Measurements from ENCODE around the gene SLC30A1.
"Not testable (repeated sequence)": the region's sequence is repeated elsewhere in the genome, so short reads cannot be mapped to it uniquely, and the experiment has no call there.

Gene SLC30A1

DNA sequence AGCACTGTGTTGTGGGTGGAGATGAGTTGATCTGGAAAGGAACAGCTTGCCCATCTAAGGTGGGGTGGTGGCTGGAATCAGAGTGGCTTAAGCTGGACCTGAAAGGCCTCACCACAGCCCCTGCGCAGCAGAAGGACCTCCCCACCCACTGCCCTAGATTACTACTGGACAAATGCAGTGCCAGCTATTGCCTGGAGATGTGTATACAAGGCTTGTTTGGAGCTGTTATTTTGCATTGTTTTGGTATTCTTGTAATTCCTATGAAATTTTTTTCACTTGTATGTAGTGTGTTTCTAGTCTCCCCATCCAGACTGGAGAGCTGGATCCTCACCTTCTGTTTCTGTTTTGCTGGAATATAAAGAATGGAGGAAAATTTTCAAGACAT is 1.3 kb upstream of the SLC30A1 start:
- no peak for DNase-seq

DNA sequence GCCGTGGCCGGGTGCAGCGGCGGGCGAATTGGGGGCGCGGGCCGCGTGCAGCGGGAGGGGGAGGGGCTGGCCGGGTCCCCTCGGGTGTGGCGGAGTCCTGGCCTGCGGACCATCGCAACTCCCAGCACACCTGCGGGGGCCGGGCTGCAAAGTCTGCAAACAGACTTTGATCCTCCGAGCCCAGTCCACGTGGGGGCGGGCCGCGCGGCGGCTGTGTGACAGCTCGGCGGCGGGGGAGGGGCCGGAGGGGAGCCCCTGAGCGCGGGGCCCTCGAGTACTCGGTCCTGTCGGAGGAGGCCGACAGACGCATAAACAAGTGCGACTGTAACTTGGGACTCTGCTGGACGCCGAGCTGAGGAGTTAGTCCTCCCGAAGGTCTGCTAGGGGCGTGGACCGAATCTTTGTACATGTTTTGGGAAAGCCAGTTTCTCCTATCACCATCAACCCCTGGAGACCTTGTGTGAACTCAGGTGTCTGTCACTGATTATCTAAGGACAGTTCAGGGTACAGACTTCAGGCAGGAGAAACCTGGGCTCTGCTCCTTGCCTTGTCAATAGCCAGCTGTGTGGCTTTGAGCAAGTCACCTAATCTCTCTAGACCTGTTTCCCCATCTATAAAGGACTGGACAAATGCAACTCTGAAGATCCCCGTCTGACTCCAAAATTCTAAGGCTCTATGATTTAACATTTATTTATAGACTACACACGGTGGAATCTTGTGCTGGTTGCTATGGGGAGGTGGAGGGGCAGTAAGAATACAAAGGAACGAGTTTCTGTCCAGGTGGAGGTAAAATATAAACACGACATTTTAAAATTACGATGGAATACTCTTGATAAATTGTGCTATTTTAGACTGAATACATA is 710 bp upstream of the SLC30A1 start:
- DNase-seq = peak; percentile 84 to 86

DNA sequence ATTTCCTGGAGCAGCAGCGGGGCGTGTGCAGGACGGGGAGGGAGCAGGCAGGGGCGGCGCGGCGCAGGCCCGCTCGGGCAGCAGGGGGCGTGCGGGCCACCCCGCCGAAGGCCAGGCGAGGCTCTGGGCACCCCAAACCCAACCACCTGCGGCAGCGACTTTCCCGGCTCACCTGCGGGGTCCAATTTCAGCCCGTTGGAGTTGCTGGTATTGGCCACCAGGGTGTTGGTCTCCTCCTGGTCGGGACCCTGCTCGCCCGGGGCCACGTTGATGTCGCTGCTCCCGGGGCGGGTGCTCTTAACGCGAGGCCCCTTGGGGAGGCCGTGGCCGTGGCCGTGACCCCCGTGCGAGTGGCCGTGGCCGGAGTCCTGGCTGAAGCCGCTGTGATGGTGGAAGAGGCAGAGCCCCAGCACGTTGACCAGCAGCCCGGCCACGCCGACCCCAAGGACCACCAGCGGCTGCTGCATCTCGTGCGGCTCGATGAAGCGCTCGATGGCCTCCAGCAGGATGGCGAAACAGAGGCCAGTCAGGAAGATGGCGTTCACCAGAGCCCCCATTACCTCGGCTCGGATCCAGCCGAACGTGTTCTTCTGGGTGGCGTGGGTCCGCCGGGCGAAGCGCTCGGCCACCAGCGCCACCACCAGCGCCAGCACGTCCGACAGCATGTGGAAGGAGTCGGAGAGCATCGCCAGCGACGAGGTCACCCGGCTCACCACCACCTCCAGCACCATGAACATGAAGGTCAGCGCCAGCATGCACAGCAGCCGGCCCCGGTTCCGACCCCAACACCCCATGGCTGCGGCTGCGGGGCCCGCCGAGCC is 932 bp downstream of the SLC30A1 start:
- DNase-seq = peak; percentile 77 to 79

- DNase-seq = no peak
Measured at GRCh38 chr1:211577277-211577818, 1.6 kb downstream of the SLC30A1 start.

DNA sequence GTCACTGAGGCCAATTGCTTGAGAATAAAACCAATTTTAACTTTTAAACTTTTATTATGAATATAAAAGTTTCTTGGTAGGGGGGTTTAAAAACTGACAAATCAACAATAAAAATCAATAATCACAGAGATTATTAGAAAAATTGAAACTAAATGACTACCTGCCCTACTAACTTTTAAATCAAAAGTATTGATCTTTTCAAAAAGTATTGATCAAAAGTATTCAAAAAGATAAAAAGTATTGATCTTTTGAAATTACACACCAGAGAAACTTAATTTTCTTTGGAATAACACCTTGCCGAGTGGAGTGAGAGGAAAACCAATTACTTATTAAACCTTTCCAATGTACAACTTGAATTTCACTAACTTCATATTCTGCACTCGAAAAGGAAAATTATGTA is 2.2 kb downstream of the SLC30A1 start:
- no peak for DNase-seq

DNA sequence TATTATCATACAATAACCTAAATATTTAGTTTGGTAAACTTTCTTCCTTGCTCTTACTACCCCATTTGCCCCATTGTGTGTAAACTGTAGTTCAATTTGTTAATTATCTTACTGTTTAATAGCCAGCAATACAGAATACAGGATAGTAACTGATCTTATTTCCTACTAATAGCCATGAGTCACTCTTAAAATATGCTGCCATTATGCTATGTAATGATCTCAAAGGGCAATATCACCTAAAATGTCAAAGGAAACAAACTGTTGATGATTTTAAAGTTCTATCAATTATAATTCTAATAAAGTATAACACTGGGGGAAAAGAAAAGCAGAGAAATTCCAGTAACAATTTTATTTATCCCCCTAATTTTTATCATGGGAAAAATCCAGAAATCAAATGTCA is 4.3 kb downstream of the SLC30A1 start:
- no peak for DNase-seq

DNA sequence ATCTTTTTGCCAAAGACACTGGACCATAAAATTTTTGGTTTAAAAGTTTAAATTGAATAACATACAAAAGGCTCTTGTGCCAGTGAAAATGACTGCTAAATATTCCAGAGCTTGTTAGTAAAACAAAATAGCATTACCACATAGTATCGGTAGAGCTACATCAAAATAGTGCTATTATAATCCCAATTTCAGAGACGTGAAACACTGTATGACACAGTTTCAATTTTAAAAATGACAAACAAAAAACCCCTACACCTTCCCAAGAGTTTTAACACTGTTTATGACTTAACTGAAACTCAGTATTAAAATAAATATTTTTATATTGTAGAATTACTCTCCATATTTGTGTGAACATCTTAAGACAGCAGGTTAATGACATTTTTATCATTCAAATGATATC is 7.0 kb downstream of the SLC30A1 start:
- DNase-seq = no peak

- not testable (repeated sequence) for DNase-seq
Measured at GRCh38 chr1:211570378-211570777, 8.6 kb downstream of the SLC30A1 start.

GRCh38 chr1:211566431-211567025 is 12.4 kb downstream of the SLC30A1 start:
- no peak for DNase-seq

DNA sequence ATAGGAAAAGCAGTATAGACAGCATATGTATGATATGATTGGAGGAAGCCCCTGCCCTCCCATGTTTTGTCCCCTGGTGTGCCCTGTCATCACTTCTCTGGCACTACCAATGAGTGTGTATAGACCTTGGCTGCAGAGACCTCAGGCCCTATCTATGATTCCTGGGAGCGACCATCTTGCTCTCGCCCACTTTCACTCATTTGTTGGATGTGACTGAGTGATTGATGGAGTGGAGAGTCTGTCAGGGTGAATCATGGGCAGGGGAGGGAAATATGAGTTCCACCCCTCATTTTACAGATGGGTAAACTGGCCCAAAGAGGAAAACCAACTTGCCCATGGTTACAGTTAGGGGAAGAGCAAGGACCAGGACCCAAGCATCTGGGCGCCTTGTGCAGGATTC is 14.9 kb downstream of the SLC30A1 start:
- no peak for DNase-seq

- DNase-seq = no peak
Measured at GRCh38 chr1:211559222-211560010, 19.5 kb downstream of the SLC30A1 start.

DNA sequence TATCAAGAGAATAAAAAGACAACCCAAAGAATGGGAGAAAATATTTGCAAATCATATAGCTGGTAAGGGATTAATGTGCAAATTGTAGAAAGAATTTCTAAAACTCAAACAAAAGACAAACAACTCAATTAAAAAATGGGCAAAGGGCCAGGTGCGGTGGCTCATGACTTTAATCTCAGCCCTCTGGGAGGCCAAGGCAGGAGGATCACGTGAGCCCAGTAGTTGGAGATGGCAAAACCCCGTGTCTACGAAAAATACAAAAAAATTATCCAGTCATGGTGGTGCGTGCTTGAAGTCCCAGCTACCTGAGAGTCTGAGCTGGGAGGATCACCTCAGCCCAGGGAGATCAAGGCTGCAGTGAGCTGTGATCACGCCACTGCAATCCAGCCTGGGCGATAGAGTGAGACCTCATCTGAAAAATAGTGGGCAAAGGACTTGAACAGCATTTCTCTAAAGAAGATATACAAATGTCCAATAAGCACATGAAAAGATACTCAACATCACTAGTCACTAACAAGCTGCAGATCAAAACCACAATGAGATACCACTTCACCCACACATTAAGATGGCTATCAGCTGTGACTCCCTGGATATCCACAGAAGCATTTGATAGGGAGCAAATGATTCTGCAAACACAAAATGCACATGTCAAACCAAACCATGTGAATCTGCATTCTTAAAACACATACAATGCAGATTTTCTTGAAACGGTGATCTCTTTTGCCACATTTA is 20.9 kb downstream of the SLC30A1 start:
- no peak for DNase-seq

GRCh38 chr1:211553549-211553948 is 25.4 kb downstream of the SLC30A1 start:
- no peak for DNase-seq

GRCh38 chr1:211551638-211552460 is 27.1 kb downstream of the SLC30A1 start:
- no peak for DNase-seq

GRCh38 chr1:211549092-211549711 is 29.8 kb downstream of the SLC30A1 start:
- no peak for DNase-seq

DNA sequence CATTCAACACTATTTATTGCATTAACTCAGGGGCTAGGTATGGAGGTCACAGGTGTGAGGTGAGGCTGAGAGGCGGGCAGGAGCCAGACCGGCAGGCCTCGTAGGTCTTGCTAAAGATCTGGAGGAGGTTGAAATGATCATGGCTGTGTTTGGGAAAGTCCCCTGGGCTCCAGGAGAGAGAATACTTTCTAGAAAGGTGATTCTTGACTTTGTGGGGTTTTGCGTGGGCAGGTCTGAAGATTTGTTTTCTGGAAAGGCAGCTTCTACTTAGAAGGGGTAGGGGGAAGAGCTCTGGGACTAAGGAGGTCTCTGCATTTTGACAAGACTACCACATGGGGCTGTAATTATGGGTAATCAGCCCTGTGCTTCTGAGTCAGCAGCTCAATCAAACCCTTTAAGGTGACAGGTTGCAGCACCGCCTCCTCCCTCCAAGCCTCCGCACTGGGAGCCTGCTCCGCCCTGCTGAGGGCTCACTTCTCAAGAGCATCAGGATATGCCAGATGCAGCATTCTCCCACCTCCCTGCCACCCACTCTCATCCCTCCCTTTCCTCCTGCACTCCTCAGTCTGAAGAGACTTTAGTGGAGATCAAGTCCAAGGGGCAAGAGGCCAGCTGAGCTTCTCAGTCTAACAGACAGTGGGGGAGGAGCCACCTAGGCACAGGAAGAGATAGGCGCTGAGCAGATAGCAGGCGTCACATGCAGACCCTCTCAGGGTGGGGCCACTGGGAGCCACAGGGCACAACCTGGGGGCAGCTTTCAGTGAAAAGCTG is 30.5 kb downstream of the SLC30A1 start:
- no peak for DNase-seq

DNA sequence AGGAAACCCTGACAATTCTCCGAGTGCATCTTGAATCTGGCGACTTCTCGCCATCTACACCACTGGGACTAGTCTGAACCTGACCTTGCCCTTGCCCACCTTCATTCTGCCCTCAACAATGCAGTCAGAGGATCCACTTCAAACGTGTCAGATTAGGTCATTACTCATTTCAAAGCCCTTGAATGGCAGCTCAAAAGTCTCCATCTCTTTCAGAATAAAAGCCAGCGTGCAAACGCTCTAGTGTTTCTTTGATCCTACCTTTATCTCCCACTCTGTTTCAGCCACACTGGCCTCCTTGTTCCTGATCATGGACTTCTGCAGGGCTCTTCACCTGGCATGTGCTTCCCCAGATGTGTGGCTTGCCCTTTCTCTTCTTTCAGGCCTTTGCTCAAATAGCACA is 31.3 kb downstream of the SLC30A1 start:
- no peak for DNase-seq

- no peak for DNase-seq
Measured at GRCh38 chr1:211546543-211546942, 32.4 kb downstream of the SLC30A1 start.

GRCh38 chr1:211543025-211543424 is 35.9 kb downstream of the SLC30A1 start:
- DNase-seq = no peak

Data from CD4-positive, alpha-beta T cell treated with Interleukin-1 beta for 1 hour (primary cell).